Esophagus mucosa (tissue), 1 donor: Measurements from ENCODE around the gene KCTD16. TPM values are rescaled to one million over a fixed set of nuclear protein-coding genes. Genes with fewer than 3 reads are reported as not detected.

ENCODE experiments used
- total RNA-seq: library from RNA; stranded (reverse); gene quantifications from one replicate; pipeline ENCODE4 v1.2.4, GENCODE V29; 2023
- donor health status: DM: yes; HTN: yes; CAD: no.

Gene KCTD16
- total RNA-seq, 1 donor from 2014 or later, result not detected

Other genes starting within 250 kb of the KCTD16 start
- gene YIPF5, start 214 bp upstream of the KCTD16 start, total RNA-seq, result 28.8 TPM